ENCODE results near the gene RNASE3.
"Not testable (repeated sequence)": the region's sequence is repeated elsewhere in the genome, so short reads cannot be mapped to it uniquely, and the experiment has no call there.

RNASE3 gene

GRCh38 chr14:20878695-20879094 is 12.5 kb upstream of the RNASE3 start:
- Histone ChIP-seq H3K27me3 (ENCODE audit: insufficient read depth, low read length) (no peaks in the 10 kb centered on the region), H3K9me3 (ENCODE audit: low read length) (no peaks in the 10 kb centered on the region), H2AFZ (ENCODE audit: low read length) (no peak overlapping the region), H3K4me2 (ENCODE audit: low read length) (no peak overlapping the region), H3K79me2 (ENCODE audit: insufficient read depth, low read length) (no peaks in the 10 kb centered on the region), H3K9me2 (ENCODE audit: low read depth, low read length) (no peaks in the 10 kb centered on the region), H3F3A (ENCODE audit: insufficient read depth, low read length) (no peaks in the 10 kb centered on the region), H4K20me1 (ENCODE audit: insufficient read depth, low read length) (no peaks in the 10 kb centered on the region), H3K9ac (ENCODE audit: low read length) (no peak overlapping the region), H3K4me3 (ENCODE audit: low read depth, low read length, poor library complexity, severe bottlenecking) (no peak overlapping the region), H3K27ac (ENCODE audit: low read depth, low read length, poor library complexity, severe bottlenecking) (no peak overlapping the region), H3K36me3 (ENCODE audit: insufficient read depth, low read length) (no peaks in the 10 kb centered on the region), H3K4me1 (ENCODE audit: insufficient read depth, low read length, severe bottlenecking) (no peaks in the 10 kb centered on the region)
- TF ChIP-seq EZH2 (IDR thresholded peaks at IDR 0.05; ENCODE audit: borderline replicate concordance, low read length) (no peak), CTCF (IDR thresholded peaks at IDR 0.05; ENCODE audit: low read length) (no peak)

GRCh38 chr14:20881229-20881628 is 10.0 kb upstream of the RNASE3 start:
- not testable (repeated sequence) for H3K4me2 ChIP-seq (ENCODE audit: low read length); H3K9me3 ChIP-seq (ENCODE audit: low read length); H3K9me2 ChIP-seq (ENCODE audit: low read depth, low read length); H3F3A ChIP-seq (ENCODE audit: insufficient read depth, low read length); H3K27me3 ChIP-seq (ENCODE audit: insufficient read depth, low read length); H2AFZ ChIP-seq (ENCODE audit: low read length); H3K79me2 ChIP-seq (ENCODE audit: insufficient read depth, low read length); H3K9ac ChIP-seq (ENCODE audit: low read length); H4K20me1 ChIP-seq (ENCODE audit: insufficient read depth, low read length); H3K4me3 ChIP-seq (ENCODE audit: low read depth, low read length, poor library complexity, severe bottlenecking); H3K27ac ChIP-seq (ENCODE audit: low read depth, low read length, poor library complexity, severe bottlenecking); H3K36me3 ChIP-seq (ENCODE audit: insufficient read depth, low read length); H3K4me1 ChIP-seq (ENCODE audit: insufficient read depth, low read length, severe bottlenecking)

- H3K27ac ChIP-seq (ENCODE audit: low read depth, low read length, poor library complexity, severe bottlenecking); H2AFZ ChIP-seq (ENCODE audit: low read length); H3K9ac ChIP-seq (ENCODE audit: low read length); H3K9me2 ChIP-seq (ENCODE audit: low read depth, low read length); H3F3A ChIP-seq (ENCODE audit: insufficient read depth, low read length); H3K4me1 ChIP-seq (ENCODE audit: insufficient read depth, low read length, severe bottlenecking); H3K27me3 ChIP-seq (ENCODE audit: insufficient read depth, low read length); H3K4me3 ChIP-seq (ENCODE audit: low read depth, low read length, poor library complexity, severe bottlenecking); H3K4me2 ChIP-seq (ENCODE audit: low read length); H3K9me3 ChIP-seq (ENCODE audit: low read length); H4K20me1 ChIP-seq (ENCODE audit: insufficient read depth, low read length); H3K36me3 ChIP-seq (ENCODE audit: insufficient read depth, low read length); H3K79me2 ChIP-seq (ENCODE audit: insufficient read depth, low read length): not testable (repeated sequence)
Observed at GRCh38 chr14:20882787-20883186, 8.4 kb upstream of the RNASE3 start.

GRCh38 chr14:20888411-20888810 is 2.8 kb upstream of the RNASE3 start:
- H3K27me3 ChIP-seq (ENCODE audit: insufficient read depth, low read length); H3K4me2 ChIP-seq (ENCODE audit: low read length); H3K4me1 ChIP-seq (ENCODE audit: insufficient read depth, low read length, severe bottlenecking): not testable (repeated sequence)

GRCh38 chr14:20895322-20895721 is 4.1 kb downstream of the RNASE3 start:
- not testable (repeated sequence) for H3K36me3 ChIP-seq (ENCODE audit: insufficient read depth, low read length); H3K9ac ChIP-seq (ENCODE audit: low read length); H2AFZ ChIP-seq (ENCODE audit: low read length); H3K27me3 ChIP-seq (ENCODE audit: insufficient read depth, low read length); H3F3A ChIP-seq (ENCODE audit: insufficient read depth, low read length); H3K9me3 ChIP-seq (ENCODE audit: low read length); H3K27ac ChIP-seq (ENCODE audit: low read depth, low read length, poor library complexity, severe bottlenecking); H3K79me2 ChIP-seq (ENCODE audit: insufficient read depth, low read length); H3K4me3 ChIP-seq (ENCODE audit: low read depth, low read length, poor library complexity, severe bottlenecking); H3K4me1 ChIP-seq (ENCODE audit: insufficient read depth, low read length, severe bottlenecking); H3K4me2 ChIP-seq (ENCODE audit: low read length); H4K20me1 ChIP-seq (ENCODE audit: insufficient read depth, low read length); H3K9me2 ChIP-seq (ENCODE audit: low read depth, low read length)

More at GRCh38 chr14:20888411-20888810, 2.8 kb upstream of the RNASE3 start:
- H2AFZ ChIP-seq (ENCODE audit: low read length); H3K9ac ChIP-seq (ENCODE audit: low read length); H3F3A ChIP-seq (ENCODE audit: insufficient read depth, low read length); H3K36me3 ChIP-seq (ENCODE audit: insufficient read depth, low read length); H3K79me2 ChIP-seq (ENCODE audit: insufficient read depth, low read length); H3K27ac ChIP-seq (ENCODE audit: low read depth, low read length, poor library complexity, severe bottlenecking); H3K9me2 ChIP-seq (ENCODE audit: low read depth, low read length); H3K9me3 ChIP-seq (ENCODE audit: low read length); H4K20me1 ChIP-seq (ENCODE audit: insufficient read depth, low read length); H3K4me3 ChIP-seq (ENCODE audit: low read depth, low read length, poor library complexity, severe bottlenecking): not testable (repeated sequence)

All from OCI-LY1 (cell line).